HEK293 (cell line): ENCODE measurements around the gene OPN1SW.

Source experiments
- CTCF ChIA-PET: fragments of 350-600 bp; formaldehyde crosslinking; extraction: SDS; loops from one replicate; lab custom pipeline; 2021; ENCODE audit warnings: antibody characterized with exemption; lab: Yijun Ruan, JAX
- POLR2A ChIA-PET: fragments of 300-600 bp; formaldehyde crosslinking; extraction: SDS; loops from one replicate; lab custom pipeline; 2020; ENCODE audit warnings: antibody characterized with exemption, inconsistent platforms; lab: Yijun Ruan, JAX
- H3K27ac ChIP-seq: fragments of 200-500 bp; sonication (Bioruptor generic); 2 replicates; pipeline ENCODE4 v1.5.1; 2014; ENCODE audit warnings: low read depth, low read length, control low read depth, inconsistent platforms; ENCODE audit errors: extremely low read depth
- H3K36me3 ChIP-seq, 2 experiments: fragments of 200-500 bp in 1 of 2; sonication (Bioruptor generic) in 1 of 2; 1 replicate in 1 of 2; 2 replicates in 1 of 2; pipeline ENCODE4 v1.5.1; 2014 to 2017; ENCODE audit warnings: inconsistent platforms in 2 of 2, low read length in 2 of 2; ENCODE audit not compliant: control insufficient read depth in 2 of 2, insufficient read depth in 1 of 2
- H3K4me1 ChIP-seq: fragments of 200-500 bp; sonication (Bioruptor generic); 2 replicates; pipeline ENCODE4 v1.5.1; 2014; ENCODE audit warnings: mild to moderate bottlenecking, low read length, inconsistent platforms; ENCODE audit not compliant: control insufficient read depth, insufficient read depth
- H3K4me3 ChIP-seq: 2 replicates; pipeline ENCODE4 v1.5.1; 2011; ENCODE audit warnings: low read depth, mild to moderate bottlenecking, control low read depth, low read length, moderate library complexity
- H3K9me3 ChIP-seq: fragments of 200-500 bp; sonication (Bioruptor generic); 2 replicates; pipeline ENCODE4 v1.5.1; 2014; ENCODE audit warnings: low read depth, low read length, inconsistent platforms; ENCODE audit not compliant: control insufficient read depth, insufficient read depth
- IKZF3 ChIP-seq: fragments of 450-650 bp; IDR thresholded peaks from 2 replicates; pipeline ENCODE4 v1.5.0; 2018; ENCODE audit warnings: missing biosample characterization, mild to moderate bottlenecking, missing genetic modification characterization, moderate library complexity
- KLF7 ChIP-seq: fragments of 450-650 bp; formaldehyde crosslinking; IDR thresholded peaks from 2 replicates; pipeline ENCODE4 v1.5.1; 2016; ENCODE audit warnings: missing biosample characterization, missing genetic modification characterization, borderline replicate concordance
- KLF9 ChIP-seq: fragments of 450-650 bp; formaldehyde crosslinking; IDR thresholded peaks from 2 replicates; pipeline ENCODE4 v1.5.1; 2016; ENCODE audit warnings: missing biosample characterization, missing genetic modification characterization, low read depth
- OVOL3 ChIP-seq: fragments of 450-650 bp; formaldehyde crosslinking; IDR thresholded peaks from 2 replicates; pipeline ENCODE4 v1.5.1; 2016; ENCODE audit warnings: missing biosample characterization, missing genetic modification characterization
- SP3 ChIP-seq: fragments of 450-650 bp; formaldehyde crosslinking; IDR thresholded peaks from 2 replicates; pipeline ENCODE4 v1.5.1; 2016; ENCODE audit warnings: missing biosample characterization, missing genetic modification characterization
- ZFP37 ChIP-seq: fragments of 450-650 bp; formaldehyde crosslinking; IDR thresholded peaks from 2 replicates; pipeline ENCODE4 v1.5.1; 2016; ENCODE audit warnings: missing biosample characterization, missing genetic modification characterization
- ZNF157 ChIP-seq: fragments of 450-650 bp; formaldehyde crosslinking; IDR thresholded peaks from 2 replicates; pipeline ENCODE4 v1.5.1; 2016; ENCODE audit warnings: missing biosample characterization, missing genetic modification characterization
- ZNF211 ChIP-seq: fragments of 450-650 bp; formaldehyde crosslinking; IDR thresholded peaks from 2 replicates; pipeline ENCODE4 v1.5.1; 2016; ENCODE audit warnings: low read depth, missing biosample characterization, missing genetic modification characterization
- ZNF558 ChIP-seq: fragments of 450-650 bp; formaldehyde crosslinking; IDR thresholded peaks from 2 replicates; pipeline ENCODE4 v1.5.1; 2016; ENCODE audit warnings: missing biosample characterization, missing genetic modification characterization
- ZNF600 ChIP-seq: fragments of 450-650 bp; formaldehyde crosslinking; IDR thresholded peaks from 2 replicates; pipeline ENCODE4 v1.5.1; 2016; ENCODE audit warnings: missing biosample characterization, missing genetic modification characterization
- ZNF670 ChIP-seq: fragments of 450-650 bp; formaldehyde crosslinking; IDR thresholded peaks from 2 replicates; pipeline ENCODE4 v1.5.1; 2016; ENCODE audit warnings: missing biosample characterization, missing genetic modification characterization, low read depth
- TF ChIP-seq, protein P1 (sequence below): fragments of 450-650 bp; formaldehyde crosslinking; IDR thresholded peaks from 2 replicates; pipeline ENCODE4 v1.5.1; 2016; ENCODE audit warnings: missing biosample characterization, missing genetic modification characterization
- TF ChIP-seq, protein P2 (sequence below): sonication (generic); formaldehyde crosslinking; IDR thresholded peaks from 2 replicates; pipeline ENCODE4 v1.8.1; 2022; ENCODE audit warnings: mild to moderate bottlenecking, moderate library complexity, missing genetic modification reagents
- TF ChIP-seq, protein P3 (sequence below): fragments of 450-650 bp; formaldehyde crosslinking; IDR thresholded peaks from 2 replicates; pipeline ENCODE4 v1.5.1; 2016; ENCODE audit warnings: missing biosample characterization, missing genetic modification characterization
- TF ChIP-seq, protein P4 (sequence below): fragments of 450-650 bp; formaldehyde crosslinking; conservative IDR thresholded peaks from 2 replicates; pipeline ENCODE4 v1.5.1; 2016; ENCODE audit warnings: low read depth, missing biosample characterization, missing genetic modification characterization
- TF ChIP-seq, protein P5 (sequence below): fragments of 450-650 bp; formaldehyde crosslinking; IDR thresholded peaks from 2 replicates; pipeline ENCODE4 v1.5.1; 2017; ENCODE audit warnings: missing biosample characterization, missing genetic modification characterization
- TF ChIP-seq, protein P6 (sequence below): fragments of 450-650 bp; formaldehyde crosslinking; IDR thresholded peaks from 2 replicates; pipeline ENCODE4 v1.5.1; 2017; ENCODE audit warnings: missing biosample characterization, missing genetic modification characterization

Gene OPN1SW

DNA sequence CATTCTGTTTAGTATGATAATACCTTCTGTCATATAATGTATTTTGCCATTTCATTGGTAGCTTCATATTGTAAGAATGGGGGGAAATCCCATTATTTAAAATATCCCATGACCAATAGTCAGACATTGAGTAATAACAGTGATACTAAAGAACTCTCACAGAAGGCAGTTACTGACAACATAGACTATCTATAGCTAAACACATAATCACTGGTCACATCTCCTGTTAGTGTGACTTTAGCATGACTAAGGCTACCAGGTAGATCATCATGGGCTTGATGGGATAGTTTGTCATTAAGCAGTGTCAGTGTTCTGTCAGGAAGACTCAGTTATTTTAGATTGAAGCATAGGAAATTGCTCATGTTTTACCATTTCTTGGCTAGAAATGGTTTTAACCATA is 16.4 kb downstream of the OPN1SW start (continued):
- no peak for TF ChIP-seq KLF9
- TF ChIP-seq, protein P1, sequence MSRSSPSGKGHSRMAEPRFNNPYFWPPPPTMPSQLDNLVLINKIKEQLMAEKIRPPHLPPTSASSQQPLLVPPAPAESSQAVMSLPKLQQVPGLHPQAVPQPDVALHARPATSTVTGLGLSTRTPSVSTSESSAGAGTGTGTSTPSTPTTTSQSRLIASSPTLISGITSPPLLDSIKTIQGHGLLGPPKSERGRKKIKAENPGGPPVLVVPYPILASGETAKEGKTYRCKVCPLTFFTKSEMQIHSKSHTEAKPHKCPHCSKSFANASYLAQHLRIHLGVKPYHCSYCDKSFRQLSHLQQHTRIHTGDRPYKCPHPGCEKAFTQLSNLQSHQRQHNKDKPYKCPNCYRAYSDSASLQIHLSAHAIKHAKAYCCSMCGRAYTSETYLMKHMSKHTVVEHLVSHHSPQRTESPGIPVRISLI: no peak
- TF ChIP-seq, all 188 proteins: peak for 0

DNA sequence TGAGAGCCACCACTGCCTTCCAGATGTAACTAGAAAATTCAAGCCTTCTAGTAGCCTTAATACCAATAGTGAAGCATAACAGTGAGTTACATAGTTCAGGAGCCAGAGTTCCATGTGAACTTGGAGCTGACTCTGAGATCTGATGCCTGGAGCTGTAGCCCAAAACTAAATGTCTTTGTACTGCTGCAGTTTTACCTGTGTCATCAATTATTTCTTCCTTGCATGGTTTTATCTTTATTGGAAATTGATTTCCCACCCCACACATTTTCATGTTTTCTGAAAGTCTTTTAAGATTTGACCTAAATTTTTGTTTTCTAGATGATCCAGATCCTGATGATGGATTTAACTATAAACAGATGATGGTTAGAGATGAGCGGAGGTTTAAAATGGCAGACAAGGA is 17.0 kb downstream of the OPN1SW start:
- ChIA-PET CTCF (interaction anchor here (0.6 kb wide), 1 partner anchor 109 kb away, joined by 3 read pairs; no protein-coding TSS in a partner anchor), POLR2A (no interaction called here)
- no peak for TF ChIP-seq IKZF3
- no peak for TF ChIP-seq SP3
- TF ChIP-seq, protein P2, sequence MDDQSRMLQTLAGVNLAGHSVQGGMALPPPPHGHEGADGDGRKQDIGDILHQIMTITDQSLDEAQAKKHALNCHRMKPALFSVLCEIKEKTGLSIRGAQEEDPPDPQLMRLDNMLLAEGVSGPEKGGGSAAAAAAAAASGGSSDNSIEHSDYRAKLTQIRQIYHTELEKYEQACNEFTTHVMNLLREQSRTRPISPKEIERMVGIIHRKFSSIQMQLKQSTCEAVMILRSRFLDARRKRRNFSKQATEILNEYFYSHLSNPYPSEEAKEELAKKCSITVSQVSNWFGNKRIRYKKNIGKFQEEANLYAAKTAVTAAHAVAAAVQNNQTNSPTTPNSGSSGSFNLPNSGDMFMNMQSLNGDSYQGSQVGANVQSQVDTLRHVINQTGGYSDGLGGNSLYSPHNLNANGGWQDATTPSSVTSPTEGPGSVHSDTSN (CRISPR knock-in tag): no peak
- TF ChIP-seq ZNF670 (tag by site-specific recombination): no peak
- TF ChIP-seq, protein P3, sequence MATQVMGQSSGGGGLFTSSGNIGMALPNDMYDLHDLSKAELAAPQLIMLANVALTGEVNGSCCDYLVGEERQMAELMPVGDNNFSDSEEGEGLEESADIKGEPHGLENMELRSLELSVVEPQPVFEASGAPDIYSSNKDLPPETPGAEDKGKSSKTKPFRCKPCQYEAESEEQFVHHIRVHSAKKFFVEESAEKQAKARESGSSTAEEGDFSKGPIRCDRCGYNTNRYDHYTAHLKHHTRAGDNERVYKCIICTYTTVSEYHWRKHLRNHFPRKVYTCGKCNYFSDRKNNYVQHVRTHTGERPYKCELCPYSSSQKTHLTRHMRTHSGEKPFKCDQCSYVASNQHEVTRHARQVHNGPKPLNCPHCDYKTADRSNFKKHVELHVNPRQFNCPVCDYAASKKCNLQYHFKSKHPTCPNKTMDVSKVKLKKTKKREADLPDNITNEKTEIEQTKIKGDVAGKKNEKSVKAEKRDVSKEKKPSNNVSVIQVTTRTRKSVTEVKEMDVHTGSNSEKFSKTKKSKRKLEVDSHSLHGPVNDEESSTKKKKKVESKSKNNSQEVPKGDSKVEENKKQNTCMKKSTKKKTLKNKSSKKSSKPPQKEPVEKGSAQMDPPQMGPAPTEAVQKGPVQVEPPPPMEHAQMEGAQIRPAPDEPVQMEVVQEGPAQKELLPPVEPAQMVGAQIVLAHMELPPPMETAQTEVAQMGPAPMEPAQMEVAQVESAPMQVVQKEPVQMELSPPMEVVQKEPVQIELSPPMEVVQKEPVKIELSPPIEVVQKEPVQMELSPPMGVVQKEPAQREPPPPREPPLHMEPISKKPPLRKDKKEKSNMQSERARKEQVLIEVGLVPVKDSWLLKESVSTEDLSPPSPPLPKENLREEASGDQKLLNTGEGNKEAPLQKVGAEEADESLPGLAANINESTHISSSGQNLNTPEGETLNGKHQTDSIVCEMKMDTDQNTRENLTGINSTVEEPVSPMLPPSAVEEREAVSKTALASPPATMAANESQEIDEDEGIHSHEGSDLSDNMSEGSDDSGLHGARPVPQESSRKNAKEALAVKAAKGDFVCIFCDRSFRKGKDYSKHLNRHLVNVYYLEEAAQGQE (tag by site-specific recombination): no peak
- TF ChIP-seq, protein P4, sequence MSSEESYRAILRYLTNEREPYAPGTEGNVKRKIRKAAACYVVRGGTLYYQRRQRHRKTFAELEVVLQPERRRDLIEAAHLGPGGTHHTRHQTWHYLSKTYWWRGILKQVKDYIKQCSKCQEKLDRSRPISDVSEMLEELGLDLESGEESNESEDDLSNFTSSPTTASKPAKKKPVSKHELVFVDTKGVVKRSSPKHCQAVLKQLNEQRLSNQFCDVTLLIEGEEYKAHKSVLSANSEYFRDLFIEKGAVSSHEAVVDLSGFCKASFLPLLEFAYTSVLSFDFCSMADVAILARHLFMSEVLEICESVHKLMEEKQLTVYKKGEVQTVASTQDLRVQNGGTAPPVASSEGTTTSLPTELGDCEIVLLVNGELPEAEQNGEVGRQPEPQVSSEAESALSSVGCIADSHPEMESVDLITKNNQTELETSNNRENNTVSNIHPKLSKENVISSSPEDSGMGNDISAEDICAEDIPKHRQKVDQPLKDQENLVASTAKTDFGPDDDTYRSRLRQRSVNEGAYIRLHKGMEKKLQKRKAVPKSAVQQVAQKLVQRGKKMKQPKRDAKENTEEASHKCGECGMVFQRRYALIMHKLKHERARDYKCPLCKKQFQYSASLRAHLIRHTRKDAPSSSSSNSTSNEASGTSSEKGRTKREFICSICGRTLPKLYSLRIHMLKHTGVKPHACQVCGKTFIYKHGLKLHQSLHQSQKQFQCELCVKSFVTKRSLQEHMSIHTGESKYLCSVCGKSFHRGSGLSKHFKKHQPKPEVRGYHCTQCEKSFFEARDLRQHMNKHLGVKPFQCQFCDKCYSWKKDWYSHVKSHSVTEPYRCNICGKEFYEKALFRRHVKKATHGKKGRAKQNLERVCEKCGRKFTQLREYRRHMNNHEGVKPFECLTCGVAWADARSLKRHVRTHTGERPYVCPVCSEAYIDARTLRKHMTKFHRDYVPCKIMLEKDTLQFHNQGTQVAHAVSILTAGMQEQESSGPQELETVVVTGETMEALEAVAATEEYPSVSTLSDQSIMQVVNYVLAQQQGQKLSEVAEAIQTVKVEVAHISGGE: no peak
- TF ChIP-seq OVOL3 (tag by site-specific recombination): no peak
- no peak for TF ChIP-seq ZNF600
- no peak for TF ChIP-seq KLF7 (tag by site-specific recombination)
- no peak for TF ChIP-seq ZNF211 (tag by site-specific recombination)
- no peak for TF ChIP-seq ZFP37 (tag by site-specific recombination)
- no peak for TF ChIP-seq ZNF157 (tag by site-specific recombination)
- no peak overlapping the region for H3K27ac ChIP-seq
- no peaks in the 10 kb centered on the region for H3K4me1 ChIP-seq
- peaks cover 32 to 81% of the 10 kb centered on the region in 2 experiments for H3K36me3 ChIP-seq
- no peak overlapping the region for H3K4me3 ChIP-seq
- no peaks in the 10 kb centered on the region for H3K9me3 ChIP-seq

DNA sequence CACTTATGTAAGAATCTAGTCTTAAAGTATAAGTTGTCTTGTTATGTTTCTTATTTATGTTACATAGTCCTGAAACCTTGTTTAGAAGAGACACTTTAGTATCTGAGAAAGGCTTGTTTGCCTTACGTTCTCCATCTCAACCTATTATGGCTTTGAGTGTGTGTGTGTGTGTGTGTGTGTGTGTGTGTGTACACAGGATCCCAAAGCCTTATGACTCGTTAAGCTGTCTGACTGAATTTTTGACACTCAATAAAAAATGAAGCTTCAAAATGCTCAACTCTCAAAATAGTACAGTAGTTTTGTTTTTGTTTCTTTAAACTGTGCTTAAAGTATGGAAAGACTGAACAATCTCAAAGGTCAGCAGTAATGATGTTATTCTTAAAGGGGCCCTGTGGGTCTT is 18.4 kb downstream of the OPN1SW start:
- ChIA-PET POLR2A (no interaction called here), CTCF (interaction anchor here (0.7 to 0.8 kb wide), 3 partner anchors 42 to 280 kb away, joined by 3 to 5 read pairs (median 3); no protein-coding TSS in a partner anchor)
- no peak overlapping the region for H3K27ac ChIP-seq
- peaks cover 18 to 90% of the 10 kb centered on the region in 2 experiments for H3K36me3 ChIP-seq
- H3K9me3 ChIP-seq: no peaks in the 10 kb centered on the region
- no peak overlapping the region for H3K4me3 ChIP-seq
- TF ChIP-seq, protein P5, sequence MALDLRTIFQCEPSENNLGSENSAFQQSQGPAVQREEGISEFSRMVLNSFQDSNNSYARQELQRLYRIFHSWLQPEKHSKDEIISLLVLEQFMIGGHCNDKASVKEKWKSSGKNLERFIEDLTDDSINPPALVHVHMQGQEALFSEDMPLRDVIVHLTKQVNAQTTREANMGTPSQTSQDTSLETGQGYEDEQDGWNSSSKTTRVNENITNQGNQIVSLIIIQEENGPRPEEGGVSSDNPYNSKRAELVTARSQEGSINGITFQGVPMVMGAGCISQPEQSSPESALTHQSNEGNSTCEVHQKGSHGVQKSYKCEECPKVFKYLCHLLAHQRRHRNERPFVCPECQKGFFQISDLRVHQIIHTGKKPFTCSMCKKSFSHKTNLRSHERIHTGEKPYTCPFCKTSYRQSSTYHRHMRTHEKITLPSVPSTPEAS (tag by site-specific recombination): peak; percentile 74
- TF ChIP-seq ZNF558: no peak
- TF ChIP-seq, protein P6, sequence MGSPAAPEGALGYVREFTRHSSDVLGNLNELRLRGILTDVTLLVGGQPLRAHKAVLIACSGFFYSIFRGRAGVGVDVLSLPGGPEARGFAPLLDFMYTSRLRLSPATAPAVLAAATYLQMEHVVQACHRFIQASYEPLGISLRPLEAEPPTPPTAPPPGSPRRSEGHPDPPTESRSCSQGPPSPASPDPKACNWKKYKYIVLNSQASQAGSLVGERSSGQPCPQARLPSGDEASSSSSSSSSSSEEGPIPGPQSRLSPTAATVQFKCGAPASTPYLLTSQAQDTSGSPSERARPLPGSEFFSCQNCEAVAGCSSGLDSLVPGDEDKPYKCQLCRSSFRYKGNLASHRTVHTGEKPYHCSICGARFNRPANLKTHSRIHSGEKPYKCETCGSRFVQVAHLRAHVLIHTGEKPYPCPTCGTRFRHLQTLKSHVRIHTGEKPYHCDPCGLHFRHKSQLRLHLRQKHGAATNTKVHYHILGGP: no peak
- no peaks in the 10 kb centered on the region for H3K4me1 ChIP-seq
